GM06990 (cell line): ENCODE data around the gene SH3PXD2A.

Experiments
- DNase-seq: peaks from one replicate; pipeline ENCODE4 v3.0.0-alpha.2; 2011; ENCODE audit not compliant: insufficient read length; ENCODE audit errors: extremely low read depth
- H3K27me3 ChIP-seq: replicated peaks from 2 replicates; pipeline ENCODE4 v1.6.0; 2011; ENCODE audit warnings: low read length; ENCODE audit not compliant: control insufficient read depth, insufficient read depth
- H3K36me3 ChIP-seq: 2 replicates; pipeline ENCODE4 v1.5.1; 2011; ENCODE audit warnings: low read length; ENCODE audit not compliant: control insufficient read depth, insufficient read depth
- H3K4me3 ChIP-seq: replicated peaks from 2 replicates; pipeline ENCODE4 v1.5.1; 2011; ENCODE audit warnings: low read depth, mild to moderate bottlenecking, control low read depth, low read length
- TF ChIP-seq, protein P1 (sequence below): IDR thresholded peaks from 2 replicates; pipeline ENCODE4 v1.5.1; 2011; ENCODE audit warnings: low read length, control low read depth, mild to moderate bottlenecking, inconsistent platforms; ENCODE audit not compliant: insufficient read depth, poor library complexity, severe bottlenecking

Gene SH3PXD2A

DNA sequence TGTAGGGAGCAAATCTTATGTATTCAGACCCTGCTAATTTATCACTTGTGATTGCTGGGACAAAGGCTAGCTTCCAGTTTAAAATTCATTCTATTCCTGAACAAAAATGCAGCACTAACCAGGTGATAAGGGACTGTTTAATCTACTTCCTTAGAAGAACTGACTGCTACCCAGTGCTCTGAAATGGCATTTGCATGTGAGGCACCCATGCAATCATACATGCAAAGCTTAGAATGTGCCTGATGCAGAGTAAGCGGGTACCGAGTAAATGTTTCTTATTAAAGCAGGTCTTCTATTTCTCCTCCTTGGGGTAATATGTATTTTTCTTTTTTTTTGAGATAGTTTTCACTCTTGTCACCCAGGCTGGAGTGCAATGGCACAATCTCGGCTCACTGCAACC lies 307.4 kb downstream of the SH3PXD2A start:
- no peak overlapping the region for H3K4me3 ChIP-seq
- H3K36me3 ChIP-seq: no peaks in the 10 kb centered on the region
- DNase-seq: no peak
- TF ChIP-seq, protein P1, sequence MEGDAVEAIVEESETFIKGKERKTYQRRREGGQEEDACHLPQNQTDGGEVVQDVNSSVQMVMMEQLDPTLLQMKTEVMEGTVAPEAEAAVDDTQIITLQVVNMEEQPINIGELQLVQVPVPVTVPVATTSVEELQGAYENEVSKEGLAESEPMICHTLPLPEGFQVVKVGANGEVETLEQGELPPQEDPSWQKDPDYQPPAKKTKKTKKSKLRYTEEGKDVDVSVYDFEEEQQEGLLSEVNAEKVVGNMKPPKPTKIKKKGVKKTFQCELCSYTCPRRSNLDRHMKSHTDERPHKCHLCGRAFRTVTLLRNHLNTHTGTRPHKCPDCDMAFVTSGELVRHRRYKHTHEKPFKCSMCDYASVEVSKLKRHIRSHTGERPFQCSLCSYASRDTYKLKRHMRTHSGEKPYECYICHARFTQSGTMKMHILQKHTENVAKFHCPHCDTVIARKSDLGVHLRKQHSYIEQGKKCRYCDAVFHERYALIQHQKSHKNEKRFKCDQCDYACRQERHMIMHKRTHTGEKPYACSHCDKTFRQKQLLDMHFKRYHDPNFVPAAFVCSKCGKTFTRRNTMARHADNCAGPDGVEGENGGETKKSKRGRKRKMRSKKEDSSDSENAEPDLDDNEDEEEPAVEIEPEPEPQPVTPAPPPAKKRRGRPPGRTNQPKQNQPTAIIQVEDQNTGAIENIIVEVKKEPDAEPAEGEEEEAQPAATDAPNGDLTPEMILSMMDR: no peak
- H3K27me3 ChIP-seq: no peaks in the 10 kb centered on the region

DNA sequence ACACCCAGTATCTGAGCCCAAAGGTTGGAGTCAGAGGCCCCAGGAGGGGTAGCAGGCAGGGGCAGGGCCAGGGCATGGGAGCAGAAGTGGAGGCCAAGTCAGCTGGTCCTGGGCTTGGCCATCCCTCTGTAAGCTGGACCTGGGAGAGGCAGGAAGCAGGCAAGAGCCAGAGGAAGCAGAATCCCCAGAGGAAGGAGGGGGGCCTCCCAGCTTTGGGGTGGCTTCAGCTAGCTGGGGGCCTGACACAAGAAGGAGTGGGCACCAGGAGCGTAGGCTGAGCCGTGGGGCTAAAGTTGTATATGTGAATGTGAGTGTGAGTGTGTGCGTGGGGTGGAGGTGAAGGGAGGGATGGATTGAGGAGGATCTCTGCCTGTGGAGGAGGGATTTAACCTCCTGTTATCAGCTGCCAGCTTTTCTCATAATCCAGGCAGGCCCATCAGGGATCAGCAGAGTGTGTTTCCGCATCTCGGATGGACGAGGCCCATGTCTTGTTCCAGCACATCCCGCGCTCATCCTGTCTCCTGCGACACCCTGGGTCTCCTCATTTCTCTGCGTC lies 307.9 kb downstream of the SH3PXD2A start:
- DNase-seq: no peak
- H3K27me3 ChIP-seq: no peaks in the 10 kb centered on the region
- no peaks in the 10 kb centered on the region for H3K36me3 ChIP-seq
- no peak overlapping the region for H3K4me3 ChIP-seq
- TF ChIP-seq, protein P1: no peak

DNA sequence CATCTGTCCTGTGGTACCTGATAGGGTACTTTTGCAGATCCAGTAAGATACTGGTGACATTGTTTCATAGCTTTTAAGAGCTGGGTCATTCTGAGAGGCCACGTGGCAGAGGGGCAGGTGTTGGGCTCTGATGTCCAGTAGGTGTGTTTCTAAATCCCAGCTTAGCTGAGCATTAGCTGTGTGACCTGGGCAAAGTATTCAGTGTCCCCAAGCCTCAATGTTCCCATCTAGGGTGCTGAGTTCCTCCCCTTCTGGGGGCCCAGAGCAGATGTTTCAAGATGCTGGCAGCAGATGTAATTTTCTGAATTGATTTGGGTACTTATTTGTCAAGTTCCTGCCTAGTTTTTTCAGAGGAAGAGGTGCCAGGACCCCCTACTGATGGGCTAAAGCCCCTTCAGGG lies 309.0 kb downstream of the SH3PXD2A start:
- Histone ChIP-seq H3K27me3 (no peaks in the 10 kb centered on the region), H3K36me3 (no peaks in the 10 kb centered on the region), H3K4me3 (no peak overlapping the region)
- TF ChIP-seq, protein P1: no peak
- no peak for DNase-seq

DNA sequence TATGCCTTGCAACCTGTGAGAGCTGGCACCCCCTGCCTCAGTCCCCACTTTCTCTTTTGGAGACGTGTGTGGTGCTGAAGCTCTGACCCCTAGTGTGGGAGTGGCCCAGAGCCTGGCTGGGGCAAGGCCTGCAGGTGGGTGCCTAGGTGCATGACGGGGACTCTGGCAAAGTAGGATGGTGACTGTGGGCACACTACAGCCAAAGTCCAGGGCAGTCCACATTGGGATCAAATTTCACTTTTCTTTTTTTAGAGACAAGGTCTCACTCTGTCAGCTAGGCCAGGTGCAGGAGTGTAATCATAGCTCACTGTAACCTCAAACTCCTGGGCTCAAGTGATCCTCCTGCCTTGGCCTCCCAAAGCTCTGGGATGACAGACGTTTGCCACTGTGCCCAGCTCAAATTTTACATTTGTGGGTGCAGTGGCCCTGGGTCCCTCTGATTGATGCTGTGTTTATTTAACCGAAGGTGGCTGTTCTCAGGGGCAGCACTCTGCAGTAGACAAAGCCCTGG lies 309.6 kb downstream of the SH3PXD2A start:
- Histone ChIP-seq H3K27me3 (no peaks in the 10 kb centered on the region), H3K4me3 (no peak overlapping the region), H3K36me3 (no peaks in the 10 kb centered on the region)
- TF ChIP-seq, protein P1: no peak
- DNase-seq: no peak

DNA sequence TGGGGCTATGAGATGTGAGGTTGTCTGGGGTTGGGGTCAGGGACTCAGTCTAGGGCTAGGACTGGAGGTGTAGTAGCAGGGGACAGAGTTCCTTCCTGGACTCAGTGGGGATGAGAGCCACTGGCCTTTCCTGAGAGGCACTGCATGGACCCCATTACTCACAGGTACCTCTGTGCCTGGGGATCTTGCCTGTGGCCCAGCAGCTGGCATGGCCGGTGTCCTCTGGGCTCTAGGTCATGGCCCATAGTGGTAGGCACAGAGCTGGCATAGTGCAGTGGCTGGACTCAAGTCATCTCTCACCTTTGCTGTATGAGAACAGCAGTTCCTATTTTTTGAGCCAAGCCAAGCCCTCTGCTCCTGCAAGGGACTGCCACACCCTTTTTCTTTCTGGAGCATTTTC lies 310.0 kb downstream of the SH3PXD2A start:
- Histone ChIP-seq H3K36me3 (no peaks in the 10 kb centered on the region), H3K27me3 (no peaks in the 10 kb centered on the region), H3K4me3 (no peak overlapping the region)
- no peak for DNase-seq
- TF ChIP-seq, protein P1: no peak

DNA sequence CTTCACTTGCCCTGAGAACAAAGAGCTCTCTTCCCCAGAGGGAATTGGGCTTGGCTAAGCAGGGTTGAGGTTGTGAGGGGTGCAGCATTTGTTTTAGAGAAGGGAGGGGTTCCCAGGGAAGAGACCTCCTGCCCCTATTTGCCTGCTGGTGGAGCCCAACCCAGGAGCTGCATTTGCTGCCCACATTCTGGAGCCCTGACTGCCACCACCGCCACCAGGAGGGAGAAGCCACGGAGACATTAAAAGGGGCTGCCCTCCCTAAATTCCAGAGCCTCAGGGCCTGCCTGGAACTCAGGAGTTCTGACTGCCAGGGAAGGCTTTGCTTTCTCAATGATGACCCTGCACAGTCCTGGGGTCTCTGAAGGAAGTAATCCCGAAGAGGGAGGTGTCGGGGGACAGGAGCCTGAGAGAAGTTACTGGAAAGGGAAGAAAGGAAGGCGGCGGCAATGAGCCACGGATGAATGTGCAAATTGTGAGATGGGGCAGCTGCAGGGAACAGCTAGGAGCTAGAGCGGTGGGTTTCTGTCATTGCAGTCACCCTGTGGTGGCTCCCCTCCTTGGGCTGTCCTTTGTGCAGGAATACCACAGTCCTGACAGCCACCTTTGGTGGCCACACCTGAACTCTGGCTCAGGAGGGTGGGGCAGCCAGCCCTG lies 310.6 kb downstream of the SH3PXD2A start:
- Histone ChIP-seq H3K27me3 (no peaks in the 10 kb centered on the region), H3K4me3 (no peak overlapping the region), H3K36me3 (no peaks in the 10 kb centered on the region)
- DNase-seq: no peak
- TF ChIP-seq, protein P1: no peak
